Epithelial cell of prostate (primary cell): ENCODE data around the gene FBXL14.
"Not testable (repeated sequence)": the region's sequence is repeated elsewhere in the genome, so short reads cannot be mapped to it uniquely, and the experiment has no call there.

Experiments used
- DNase-seq: peaks from one replicate; pipeline ENCODE4 v3.0.0-alpha.2; 2011; ENCODE audit warnings: low read depth, low spot score
- H3K27ac ChIP-seq: fragments of 450-650 bp; 2 replicates; pipeline ENCODE4 v1.5.1; 2017; ENCODE audit warnings: mild to moderate bottlenecking

The FBXL14 gene

DNA sequence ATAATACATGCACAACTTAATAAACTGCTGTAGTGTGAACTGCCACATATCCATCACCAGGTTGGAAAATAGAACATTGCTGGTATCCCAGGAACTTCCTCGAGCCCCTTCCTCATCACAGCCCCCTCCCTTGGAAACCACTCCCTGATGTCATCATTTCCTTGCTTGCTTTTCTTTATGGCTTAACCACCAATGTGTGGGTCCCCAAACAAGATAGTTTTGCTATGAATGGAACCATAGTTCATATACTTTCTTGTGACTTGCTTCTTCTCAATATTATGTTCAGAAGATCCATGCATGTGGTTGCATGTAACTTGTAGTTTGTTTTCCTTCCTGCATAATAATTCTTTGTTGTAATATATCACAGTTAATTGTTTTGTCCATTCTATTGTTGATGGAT is 25.7 kb upstream of the FBXL14 start:
- H3K27ac ChIP-seq: no peak overlapping the region
- no peak for DNase-seq

DNA sequence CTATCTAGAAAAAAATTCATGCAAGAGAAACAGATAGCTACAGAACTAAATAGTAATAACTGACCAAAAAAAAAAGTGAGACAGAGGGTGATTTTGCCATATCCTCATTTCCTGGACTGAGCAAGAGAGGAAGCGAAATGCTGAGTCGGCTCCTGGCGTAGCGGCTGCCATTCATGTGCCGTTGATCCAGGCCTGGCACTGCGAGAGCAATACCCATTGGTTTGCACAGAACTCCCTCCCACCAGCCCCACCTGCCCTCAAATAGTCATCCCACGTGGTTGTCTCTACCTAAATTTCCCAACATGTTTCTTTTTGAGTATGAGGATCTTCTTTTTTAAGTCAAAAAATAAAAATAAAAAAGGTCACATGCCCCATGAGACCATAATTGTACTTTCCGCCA is 25.2 kb upstream of the FBXL14 start:
- H3K27ac ChIP-seq: no peak overlapping the region
- DNase-seq: no peak

DNA sequence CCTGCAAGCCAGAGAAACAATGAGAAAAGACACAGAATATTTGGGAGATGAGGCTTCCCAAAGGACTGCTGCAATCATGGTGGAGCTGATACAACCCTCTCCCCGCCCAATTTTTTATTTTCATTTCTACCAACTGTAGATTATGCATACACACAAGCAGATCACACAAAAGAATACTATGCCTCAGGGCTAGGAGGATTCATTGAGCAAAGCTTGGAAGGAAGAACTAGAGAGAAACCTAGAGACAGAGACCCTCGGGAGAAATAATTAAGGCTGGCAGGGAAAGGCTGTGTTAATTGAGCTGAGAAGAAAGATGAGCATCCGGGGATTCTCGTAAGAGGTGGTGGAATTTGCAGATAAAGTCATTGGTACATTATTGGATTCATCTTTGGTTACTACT is 24.8 kb upstream of the FBXL14 start:
- DNase-seq: no peak
- H3K27ac ChIP-seq: no peak overlapping the region

DNA sequence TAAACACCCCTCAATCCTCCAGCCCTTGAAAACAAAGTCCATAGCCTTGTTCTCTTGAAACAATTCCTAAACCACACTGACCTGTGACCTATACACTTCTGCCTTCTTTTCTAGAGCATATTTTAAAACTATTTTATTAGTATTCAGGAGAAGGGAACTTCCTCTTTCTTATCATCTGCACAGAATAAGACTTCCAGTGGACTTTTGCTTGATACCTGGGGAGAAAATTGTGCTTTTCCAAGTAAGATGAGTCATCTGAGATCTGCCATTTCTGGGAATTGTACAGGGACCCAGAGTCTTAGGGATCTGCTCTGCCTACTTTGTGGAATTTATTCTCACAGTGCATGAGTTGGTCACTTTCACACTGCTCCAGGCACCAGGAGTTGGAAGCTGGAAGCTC is 24.1 kb upstream of the FBXL14 start:
- H3K27ac ChIP-seq: no peak overlapping the region
- no peak for DNase-seq

DNA sequence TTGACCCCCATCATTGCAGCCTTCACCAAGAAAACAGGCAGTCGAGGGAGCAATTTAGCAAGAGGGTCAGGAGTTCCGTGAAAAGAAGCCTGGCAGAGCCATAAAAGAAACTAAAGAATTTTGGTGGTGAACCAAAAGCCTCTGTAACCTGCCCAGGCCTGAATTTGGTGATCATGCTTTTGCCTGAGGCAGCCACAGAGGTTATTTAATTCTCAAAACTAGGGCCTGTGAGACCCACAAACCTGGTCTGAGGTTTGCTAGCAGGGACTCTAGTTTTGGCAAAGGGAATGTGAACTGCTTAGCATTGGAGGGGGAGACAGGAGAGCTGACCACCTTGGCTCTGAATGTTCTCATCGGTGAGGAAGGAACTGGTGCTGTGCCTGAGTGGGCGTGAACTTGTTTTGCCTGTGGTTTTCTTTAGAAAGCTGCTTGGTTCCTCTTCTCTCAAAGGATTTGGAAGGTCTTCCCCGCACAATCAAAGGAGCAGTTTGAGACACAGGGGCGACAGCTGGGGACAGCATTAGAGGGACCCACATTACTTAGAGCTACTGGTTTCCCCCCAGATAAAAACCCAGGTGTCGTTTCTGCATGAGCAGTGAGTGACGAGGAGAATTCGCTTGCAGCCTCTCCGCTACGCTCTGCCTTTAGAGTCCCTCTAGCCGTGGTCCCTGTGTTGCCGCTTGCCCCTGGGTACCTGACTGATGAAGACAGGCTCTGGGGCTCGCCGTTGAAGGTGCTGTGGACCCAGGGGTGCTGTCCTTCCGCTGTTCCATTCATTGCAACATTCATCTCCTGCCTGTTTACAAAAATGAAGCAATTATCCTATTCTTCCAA is 22.1 kb upstream of the FBXL14 start:
- DNase-seq: no peak
- no peak overlapping the region for H3K27ac ChIP-seq

DNA sequence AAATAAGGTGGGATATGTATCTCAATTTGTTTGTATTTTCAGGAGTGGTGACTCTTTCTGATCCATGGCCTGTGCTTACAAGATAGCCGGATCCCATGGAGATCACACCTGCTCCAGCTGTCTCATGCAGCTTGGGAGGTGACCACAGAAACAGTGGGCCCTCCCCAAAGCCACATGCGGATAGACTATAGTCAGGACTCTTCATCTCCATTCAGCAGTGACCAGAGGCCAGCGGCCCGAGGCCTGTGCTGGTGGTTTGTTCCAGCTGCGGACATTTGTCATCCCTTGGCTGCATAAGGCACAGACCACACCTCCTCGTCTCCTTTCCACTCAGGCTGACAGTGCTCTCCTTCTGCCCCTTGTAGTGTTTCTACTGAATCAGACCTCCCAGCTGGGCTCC is 20.0 kb upstream of the FBXL14 start:
- DNase-seq: no peak
- no peak overlapping the region for H3K27ac ChIP-seq

DNA sequence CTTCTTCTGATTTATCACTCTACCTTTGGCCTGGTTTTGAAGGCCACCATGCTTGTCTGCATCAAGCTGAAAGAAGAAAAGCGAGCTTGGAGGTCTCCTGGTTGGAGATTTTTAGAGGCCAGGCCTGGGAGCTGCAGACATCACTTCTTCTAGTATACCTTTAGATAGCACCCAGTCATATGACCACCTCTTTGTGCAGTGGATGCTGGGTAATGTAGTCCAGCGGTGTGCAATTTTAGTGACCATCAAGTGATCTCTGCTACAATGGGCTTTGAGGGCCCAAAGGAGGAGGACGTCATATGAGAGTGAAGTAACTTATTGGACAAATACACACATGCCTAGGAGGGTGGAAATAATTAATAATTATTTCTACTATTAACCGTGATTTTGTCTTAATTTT is 19.5 kb upstream of the FBXL14 start:
- DNase-seq: no peak
- H3K27ac ChIP-seq: no peak overlapping the region

DNA sequence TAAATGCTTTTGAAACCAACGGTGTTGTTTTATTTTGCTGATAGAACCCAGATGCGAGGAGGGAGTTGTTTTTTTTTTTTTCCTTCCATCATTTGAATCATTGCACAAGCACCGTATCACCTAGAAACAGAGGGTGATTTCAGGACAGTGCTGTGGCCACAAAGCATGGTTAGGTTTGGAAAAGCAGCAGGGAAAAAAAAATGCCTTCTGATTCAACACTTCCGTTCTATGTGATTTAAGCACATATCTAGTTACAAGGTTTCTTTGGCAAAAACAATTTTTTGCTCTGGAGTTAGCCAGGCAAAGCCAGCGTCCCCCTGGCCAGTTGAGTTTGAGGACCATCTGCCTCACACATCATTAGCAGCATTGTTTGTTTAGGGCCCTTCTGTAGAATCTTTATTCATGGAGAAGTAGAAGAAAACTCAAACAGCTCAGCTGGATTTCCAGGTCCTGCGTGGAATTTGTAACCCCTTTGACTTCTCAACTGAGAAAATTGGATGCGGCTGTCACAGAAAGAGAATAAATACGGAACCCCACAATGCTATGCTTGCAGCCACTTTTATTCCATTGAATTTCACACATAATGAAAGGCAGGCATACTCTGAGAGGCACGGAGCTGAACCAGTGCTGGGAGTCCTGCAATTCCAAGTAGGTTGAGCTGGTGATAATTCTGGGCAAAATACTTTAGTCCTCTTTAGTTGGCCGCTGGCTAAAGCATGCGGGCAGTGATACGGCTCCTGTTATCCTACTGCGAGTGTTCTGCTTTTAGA is 17.6 kb upstream of the FBXL14 start:
- H3K27ac ChIP-seq: no peak overlapping the region

DNA sequence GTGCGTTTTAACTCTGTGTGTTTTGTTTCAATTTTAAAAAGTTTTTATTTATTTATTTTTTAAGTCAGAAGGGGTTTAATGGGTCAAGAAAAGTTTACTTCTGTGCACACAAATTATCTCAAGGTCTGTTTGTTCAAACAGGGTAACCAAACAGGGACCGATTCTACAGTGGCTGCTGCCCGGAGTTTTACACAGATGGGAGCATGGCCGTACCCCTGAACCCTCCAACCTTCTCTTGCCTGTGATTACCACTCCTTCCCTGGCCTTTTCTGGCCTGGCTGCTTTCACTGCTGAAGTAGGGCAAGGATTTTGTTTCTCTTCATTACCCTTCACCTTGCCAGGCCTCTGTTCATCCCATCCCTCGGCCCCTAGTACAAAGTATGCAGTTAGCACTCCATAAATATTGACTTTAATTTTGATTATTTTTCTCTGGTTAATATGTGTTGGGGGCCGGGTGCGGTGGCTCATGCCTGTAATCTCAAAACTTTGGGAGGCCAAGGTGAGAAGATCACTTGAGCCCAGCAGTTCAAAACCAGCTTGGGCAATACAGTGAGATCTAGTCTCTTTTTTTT is 15.8 kb upstream of the FBXL14 start:
- DNase-seq: no peak
- H3K27ac ChIP-seq: no peak overlapping the region

More for the DNA sequence above, 17.6 kb upstream of the FBXL14 start:
- no peak for DNase-seq

DNA sequence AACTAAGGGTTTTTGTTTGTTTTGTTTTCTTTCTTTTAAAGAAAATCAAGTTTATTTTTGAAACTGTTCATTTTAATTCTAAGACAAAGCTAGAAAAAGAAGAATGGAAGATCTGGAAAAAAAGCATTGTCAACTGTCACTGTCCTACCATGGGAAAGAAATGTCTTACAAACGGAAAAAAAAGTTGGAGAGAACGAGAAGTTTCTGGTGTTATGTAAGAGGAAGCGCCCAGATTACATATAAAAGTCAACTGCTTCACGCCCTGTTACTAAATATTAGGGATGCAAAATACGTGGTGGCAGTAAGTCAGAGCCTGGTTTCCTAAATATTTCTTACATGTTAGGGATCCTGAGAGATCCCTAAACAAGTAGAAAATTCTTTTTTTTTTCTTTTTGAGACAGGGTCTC is 14.3 kb upstream of the FBXL14 start:
- H3K27ac ChIP-seq: peak overlapping the region; percentile 72

DNA sequence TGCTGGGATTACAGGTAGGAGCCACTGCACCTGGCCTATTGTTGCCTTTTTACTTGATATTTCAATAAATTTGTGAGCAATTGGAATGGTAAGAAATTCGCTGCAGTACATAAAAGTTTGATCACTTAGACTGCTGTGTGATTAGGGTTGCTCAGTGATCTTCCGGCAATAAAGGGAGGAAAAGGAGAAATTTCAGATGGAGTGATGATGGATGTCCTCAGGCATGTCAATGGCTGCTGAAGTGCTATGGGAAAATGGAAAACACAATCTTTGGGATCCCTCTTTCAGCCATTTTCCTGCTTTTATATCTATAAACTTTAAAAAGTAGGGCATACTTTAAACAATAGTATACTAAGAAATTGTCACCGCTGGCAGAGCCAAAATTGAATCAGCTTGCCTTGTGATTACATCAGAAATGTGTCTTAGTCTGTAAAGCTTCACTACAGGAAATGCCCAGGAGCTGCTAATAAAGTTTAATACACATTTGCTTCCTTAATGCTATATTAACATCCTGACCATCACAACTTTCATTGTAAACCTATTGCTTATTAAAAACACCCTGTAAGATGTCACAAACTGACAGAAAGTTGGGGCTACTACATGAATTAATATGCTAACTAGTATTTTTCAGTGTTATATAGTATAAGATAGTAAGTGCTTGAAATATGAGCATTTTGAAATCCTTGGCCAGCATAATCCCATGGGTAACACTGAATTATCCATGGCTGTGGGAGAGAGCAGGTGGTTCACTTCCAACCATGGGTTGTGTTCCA is 13.7 kb upstream of the FBXL14 start:
- no peak for DNase-seq
- H3K27ac ChIP-seq: peak overlapping the region; percentile 72

More for the DNA sequence above, 14.3 kb upstream of the FBXL14 start:
- no peak for DNase-seq

DNA sequence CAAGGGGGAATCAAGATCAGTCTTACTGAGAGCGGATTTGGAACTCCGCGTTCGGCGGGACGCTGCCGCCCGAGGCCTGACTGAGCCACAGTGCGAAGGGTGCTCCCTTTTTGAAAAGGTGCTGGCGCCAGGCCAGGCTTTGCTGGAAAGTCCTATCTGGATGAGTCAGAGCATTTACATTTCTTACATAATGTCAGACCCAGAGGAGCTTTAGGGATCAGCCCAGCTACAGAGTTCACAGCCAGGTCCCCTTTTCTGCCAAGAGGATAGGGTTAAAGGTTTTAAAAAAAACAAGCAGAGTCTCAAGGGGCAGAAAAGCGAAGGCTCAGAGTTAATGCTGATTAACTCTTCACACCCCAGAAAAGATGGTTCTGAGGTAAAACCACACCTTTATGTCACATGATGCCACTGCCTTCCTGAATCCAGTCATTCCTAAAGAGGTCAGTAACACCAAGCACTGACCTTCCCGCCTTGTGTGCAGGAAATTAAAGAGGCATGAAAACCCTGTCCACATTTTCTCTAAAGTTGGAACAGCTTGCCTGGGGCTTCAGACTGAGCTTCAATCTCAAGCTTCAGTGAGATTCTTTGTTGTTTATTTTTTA is 11.7 kb upstream of the FBXL14 start:
- peak; percentile 72 for DNase-seq
- H3K27ac ChIP-seq: peak overlapping the region; percentile 86

DNA sequence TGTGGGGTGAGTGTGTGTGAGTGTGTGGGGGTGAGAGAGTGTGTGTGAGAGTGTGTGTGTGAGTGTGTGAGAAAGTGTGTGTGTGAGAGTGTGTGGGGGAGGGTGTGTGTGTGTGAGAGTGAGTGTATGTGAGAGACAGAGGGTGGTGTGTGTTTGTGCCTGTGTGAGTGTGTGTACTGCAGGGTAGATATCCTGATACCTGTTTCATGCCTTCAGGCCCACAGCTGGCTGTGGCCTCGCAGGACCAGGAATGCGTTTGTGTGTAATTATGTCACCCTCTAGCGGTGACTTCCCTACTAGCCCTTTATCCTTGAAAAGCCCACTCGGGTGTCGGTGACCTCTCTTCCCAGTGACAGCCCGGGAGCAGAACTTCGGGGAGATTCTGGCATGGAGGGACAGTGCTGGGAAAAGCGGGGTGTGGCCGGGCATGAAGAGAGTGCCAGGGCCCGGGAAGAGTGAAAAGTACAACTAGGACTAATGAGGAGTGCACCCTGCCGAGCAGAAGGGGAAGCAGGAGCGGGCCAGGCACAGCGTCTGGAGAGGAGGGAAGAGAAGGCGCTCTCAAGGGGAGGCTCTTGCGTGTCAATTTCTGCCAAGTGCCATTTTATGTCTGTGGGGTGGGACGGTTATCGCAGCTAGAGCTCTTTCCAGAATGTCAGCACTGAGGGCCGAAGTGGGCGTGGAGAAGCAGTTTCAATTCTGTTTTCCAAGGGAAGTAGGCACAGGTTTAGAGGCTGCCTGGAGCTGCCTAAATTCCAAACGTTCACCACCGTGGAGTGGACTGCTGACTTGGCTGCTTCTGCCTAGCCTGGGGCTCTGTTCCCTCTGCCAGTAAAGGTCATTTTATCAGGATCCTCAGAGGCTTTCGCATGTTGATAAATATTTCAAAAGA is 11.0 kb upstream of the FBXL14 start:
- no peak for DNase-seq
- peak overlapping the region; percentile 86 for H3K27ac ChIP-seq

DNA sequence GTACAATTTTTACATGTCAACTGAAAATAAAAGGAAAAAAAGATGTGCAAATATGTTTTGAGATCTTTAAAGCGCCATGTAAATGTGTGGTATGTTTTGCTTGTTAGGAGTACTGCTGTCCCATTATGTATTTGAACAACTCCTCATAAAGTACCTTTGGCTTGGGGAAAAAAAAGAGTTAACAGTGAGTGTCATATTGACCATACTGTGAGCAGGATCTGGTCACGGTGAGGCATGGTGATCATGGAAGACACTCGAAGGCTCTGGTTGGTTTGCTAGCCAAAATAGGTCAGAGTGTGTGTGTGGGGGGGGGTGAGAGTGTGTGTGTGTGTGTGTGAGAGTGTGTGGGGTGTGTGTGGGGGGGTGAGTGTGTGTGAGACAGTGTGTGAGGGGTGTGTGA is 10.1 kb upstream of the FBXL14 start:
- no peak overlapping the region for H3K27ac ChIP-seq
- DNase-seq: no peak

DNA sequence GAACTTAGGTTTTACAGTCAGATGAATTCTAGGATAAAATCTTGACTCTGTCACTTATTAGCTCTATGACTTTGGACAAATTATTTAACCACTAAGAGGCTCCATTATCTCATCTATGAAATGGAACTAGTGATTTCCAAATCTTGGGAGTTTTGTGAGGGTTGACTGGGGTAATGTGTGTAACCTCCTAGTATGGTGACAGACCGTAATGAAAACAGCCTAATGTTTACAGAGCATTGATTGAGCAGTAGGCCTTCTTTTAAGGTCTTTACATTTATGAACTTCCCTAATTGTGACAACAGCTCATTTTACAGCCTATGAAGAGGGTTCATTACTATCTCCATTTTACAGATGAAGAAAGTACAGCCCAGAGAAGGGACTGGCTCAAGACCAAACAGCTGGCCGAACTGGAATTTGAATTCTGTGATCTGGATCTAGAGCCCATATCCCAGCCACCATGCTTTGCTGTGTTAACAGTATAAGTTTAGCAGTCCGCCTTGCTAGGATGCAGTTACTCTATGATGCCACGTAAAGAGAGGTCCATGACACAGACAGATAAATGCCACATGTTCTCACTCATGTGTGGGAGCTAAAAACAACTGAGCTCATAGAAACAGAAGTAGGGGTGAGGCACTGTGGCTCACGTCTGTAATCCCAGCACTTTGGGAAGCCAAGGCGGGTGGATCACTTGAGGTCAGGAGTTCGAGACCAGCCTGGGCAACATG is 9.1 kb upstream of the FBXL14 start:
- DNase-seq: no peak
- H3K27ac ChIP-seq: no peak overlapping the region

DNA sequence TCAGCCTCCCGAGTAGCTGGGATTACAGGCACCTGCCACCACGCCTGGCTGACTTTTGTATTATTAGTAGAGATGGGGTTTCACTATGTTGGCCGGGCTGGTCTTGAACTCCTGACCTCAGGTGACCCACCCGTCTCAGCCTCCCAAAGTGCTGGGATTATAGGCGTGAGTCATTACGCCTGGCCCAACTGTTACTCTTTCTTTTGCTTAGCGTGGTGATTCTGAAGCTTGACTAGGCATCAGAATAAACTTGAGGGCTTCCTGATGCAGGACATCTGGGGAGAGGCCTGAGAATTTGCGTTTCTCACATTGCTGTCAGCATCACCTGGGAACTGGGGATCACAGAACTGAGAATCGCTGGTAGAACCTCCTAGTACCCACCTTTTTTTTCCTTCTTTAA is 8.3 kb upstream of the FBXL14 start:
- not testable (repeated sequence) for H3K27ac ChIP-seq, DNase-seq

DNA sequence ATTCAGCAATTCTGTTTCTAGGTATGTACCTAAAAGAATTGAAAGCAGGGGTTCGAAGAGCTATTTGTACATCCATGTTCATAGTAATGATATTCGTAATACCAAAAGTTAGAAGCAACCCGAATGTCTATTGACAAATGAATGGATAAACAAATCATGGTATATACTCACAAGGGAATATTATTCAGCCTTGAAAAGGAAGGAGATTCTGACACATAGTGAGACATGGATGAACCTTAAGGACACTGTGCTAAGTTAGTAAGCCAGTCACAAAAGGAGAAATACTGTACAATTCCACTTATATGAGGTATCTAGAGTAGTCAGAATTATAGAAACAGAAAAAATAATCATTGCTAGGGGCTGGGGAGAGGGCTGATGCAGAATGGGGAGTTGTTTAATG is 4.4 kb upstream of the FBXL14 start:
- H3K27ac ChIP-seq: no peak overlapping the region
- no peak for DNase-seq

DNA sequence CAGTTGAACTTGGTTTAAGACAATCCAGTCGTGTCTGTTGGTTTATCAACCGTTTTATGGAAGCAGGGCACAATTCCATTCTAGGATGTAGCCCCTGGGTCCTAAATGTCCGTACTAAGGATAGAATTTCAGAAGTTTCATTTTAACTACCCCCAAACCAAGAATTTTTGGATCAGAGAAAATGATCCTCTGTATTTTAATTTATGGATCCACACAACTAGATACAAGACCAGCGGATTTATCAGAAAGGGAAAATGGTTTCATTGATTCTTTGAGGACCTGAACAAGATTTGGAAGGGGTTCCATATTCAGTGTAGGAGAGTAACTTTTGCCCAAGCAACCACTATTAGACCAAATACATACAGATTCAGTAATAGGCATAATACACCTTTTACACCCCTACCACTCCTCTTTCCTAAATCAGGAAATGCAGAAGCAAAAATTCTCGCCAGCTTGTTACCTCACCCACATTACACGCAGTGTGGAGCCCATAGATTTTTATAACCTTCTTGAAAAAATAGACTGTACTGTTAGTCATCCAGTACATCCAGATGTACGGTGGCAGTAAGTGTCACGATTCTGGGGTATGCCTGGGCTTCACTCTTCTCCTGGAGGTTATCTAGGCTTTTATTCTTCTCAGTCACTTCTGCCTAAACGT is 1.4 kb upstream of the FBXL14 start:
- DNase-seq: no peak
- no peak overlapping the region for H3K27ac ChIP-seq
